ENCODE data around the gene LCAT.
A peak's percentile ranks its signal among the peaks of the same experiment; 100 is the strongest.
"Not testable (repeated sequence)": the region's sequence is repeated elsewhere in the genome, so short reads cannot be mapped to it uniquely, and the experiment has no call there.

The LCAT gene

GRCh38 chr16:67946966-67947558 is 3.1 kb upstream of the LCAT start:
- DNase-seq (ENCODE audit: low read depth in 2 of 2), result no peak

- no peak for DNase-seq (ENCODE audit: low read depth in 2 of 2)
Observed at GRCh38 chr16:67946128-67946569, 2.2 kb upstream of the LCAT start.

DNA sequence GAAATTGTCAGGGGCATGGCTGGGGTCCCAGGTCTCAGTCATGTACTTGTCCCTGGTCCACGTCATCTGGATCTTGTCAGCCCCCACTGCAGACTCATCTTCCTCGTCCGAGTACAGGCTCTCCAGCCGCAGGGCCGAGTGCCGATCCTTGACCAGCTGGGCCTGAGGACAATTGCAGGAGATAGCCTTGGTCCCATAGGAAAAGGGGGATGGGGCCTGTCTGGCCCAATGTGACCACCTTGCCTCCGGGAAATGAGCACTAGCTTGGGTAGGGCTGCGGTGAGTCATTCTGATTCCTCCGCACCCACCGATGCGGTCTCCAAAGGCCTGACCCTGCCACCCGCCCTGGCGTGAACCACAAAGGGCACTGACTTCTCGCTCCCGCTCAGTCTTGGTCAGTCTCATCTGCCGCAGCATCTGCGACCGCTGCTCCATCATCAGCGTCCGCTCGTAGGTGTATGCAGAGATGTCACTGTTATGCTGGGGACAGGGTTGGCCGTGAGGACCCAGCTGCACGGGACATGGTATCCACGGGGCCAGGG is 1.5 kb upstream of the LCAT start:
- DNase-seq (ENCODE audit: low read depth in 2 of 2), result no peak

- DNase-seq (ENCODE audit: low read depth in 2 of 2), result no peak
Observed at GRCh38 chr16:67944690-67945391, 921 bp upstream of the LCAT start.

DNA sequence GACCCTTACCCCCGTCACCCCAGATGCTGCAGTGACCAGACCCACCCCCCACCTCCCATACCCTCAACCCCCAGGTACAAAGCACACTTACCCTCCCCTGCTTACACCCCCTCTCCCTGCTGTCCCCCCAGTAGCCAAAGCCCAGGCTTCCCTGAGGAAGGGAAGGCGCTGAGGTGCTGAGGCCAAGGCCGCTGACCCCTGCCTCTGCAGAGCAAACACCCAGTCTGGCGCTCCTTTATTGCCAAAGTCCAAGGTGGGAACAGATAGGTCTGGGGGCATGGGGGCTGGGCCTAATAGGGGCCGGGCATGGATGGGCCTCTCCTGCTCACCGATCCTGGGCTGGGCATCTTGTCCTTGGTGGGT is 683 bp downstream of the LCAT start:
- DNase-seq (ENCODE audit: low read depth in 2 of 2), result no peak

GRCh38 chr16:67942510-67943255 is 1.2 kb downstream of the LCAT start:
- no peak for DNase-seq (ENCODE audit: low read depth in 2 of 2)

GRCh38 chr16:67942200-67942509 is 1.8 kb downstream of the LCAT start:
- DNase-seq (ENCODE audit: low read depth in 2 of 2), result peak in 1 of 2 donors; percentile 26

GRCh38 chr16:67941469-67942199 is 2.3 kb downstream of the LCAT start:
- no peak for DNase-seq (ENCODE audit: low read depth in 2 of 2)

DNA sequence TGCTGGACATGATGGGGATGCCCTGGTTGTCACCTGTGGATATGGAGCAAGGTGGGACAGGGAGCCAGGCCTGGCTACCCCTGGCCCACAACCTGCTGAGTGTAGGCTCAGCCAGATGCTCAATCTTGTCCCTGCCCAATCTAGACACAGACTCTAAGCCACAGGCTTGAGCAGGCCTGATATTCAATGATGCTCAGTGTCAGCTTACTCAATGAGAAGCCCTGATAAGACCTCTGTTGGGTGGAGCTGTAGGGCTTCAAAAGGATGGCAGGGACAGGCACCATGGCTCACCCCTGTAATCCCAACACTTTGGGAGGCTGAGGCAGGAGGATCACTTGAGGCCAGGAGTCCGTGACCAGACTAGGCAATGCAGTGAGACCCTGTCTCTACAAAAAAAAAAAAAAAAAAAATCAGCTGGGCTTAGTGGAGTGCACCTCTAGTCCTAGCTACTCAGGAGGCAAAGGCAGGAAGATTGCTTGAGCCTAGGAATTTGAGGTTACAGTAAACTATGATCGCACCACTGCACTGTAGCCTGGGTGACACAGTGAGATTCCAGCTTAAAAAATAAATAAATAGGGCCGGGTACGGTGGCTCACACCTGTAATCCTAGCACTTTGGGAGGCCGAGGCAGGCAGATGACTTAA is 3.4 kb downstream of the LCAT start:
- no peak for DNase-seq (ENCODE audit: low read depth in 2 of 2)

DNA sequence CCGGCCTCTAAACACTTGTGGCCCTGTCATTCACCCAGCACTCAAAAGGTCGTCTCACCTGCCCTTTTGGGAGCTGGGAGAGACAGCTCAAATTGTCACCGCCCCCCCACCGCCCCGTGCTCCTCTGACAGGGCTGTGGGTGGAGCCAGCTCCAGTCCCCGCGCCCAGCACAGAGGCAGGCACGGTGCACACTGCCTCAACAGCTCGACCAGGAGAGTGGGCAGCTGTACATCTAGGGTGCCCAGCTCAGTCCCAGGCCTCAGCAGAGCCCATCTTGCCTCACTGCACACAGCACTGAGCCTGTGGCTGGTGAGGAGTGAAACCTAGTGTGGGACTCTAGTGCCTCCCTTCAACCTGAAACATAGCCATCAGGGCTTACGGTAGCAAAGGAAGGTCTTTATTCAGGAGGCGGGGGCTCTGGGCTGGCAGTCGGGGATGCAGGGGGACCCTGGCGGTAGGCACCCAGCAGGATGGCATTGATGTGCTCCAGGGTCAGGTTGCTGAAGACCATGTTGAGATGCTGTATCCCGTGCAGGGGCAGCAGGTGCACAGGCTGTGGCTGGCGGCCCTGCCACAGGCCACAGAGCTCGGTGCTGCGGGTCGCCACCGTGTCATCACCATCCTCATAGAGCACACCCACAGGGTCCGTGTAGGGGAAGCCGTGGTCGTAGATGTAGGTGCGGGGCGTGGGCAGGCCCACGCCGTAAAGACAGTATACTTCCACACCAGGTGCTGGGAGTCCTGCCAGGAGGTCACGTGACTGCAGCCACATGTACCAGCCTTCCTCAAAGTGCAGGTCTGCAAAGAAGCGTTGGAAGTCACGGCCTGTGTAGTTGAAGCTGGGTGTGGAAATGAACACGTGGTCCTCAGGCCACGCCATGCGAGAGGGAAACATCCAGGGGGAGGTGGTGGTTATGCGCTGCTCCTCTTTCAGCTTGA is 4.1 kb downstream of the LCAT start:
- DNase-seq (ENCODE audit: low read depth in 2 of 2), result peak; percentile 41 to 48

GRCh38 chr16:67937713-67938112 is 6.2 kb downstream of the LCAT start:
- DNase-seq (ENCODE audit: low read depth in 2 of 2), result not testable (repeated sequence)

DNA sequence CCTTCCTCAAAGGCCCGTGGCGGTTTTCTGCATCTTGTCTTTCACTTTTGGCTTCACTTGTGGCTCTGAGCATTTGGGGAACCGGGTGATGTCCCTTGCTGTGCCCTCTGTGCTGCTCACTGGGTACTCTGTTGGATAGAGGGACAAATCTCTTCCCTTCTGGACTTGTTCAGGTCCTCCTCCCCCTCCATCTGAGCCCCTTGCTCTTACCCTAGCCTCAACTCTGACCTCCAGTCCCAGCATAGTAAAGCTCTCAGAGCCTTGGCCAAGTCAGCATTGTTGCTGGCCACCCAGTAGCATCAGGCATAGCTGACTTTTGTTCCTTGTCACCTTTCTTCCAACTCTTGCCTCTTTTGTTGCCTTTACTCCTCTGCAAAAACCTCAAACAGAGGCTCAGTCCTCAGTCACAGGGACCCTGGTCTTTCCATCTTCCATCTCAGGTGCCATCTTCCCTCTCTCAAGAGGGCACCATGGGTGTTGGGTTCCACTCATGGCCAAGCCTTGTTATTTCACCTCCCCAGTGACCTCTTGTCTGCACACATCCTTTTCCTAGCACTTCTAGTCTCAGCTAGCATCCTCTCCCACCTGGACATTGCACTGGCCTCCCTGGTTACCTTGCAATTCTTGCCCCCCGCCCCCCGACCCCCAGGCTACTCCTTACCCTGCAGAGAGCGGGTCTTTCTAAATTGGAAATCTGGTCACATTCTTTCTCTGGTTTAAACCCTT is 6.9 kb downstream of the LCAT start:
- DNase-seq (ENCODE audit: low read depth in 2 of 2), result peak; percentile 65 to 75

DNA sequence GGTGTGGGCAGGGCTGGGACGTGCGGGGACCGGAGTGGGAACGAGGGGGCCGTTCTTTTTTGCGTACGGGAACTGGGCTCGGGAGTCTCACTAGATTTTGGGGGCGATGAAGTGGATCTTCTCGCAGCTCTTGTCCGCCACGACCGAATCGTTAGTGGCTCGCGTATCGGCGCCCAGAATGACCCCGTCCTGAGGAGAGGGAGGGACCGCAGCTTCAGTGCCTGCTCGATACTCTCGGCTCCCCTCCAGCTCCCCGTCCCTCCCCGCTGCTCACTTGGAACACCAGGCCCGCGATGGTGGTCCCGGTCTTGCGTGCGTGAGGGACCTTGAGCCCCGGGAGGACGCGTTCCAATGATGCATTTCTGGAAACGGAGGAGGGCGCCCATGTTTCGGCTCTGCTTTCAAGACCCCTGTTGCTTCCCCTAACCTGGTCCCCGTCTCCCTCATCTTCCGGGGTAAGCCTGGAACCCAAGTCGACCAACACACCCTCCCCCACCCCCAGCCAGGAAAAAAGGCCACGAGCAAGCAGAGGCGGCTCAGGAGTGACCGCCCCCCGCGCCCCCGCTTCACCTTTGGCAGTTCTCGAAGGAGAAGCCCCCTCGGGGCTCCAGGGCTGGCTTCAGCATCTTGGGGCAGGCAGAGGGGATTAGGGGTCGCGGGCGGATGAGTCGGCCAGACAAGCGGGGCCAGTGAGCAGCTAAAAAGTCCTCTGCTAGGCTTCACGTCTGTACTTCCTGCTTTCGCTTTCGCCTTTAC is 7.6 kb downstream of the LCAT start, which contains the start of gene PSMB10:
TSS of gene PSMB10 (minus strand) at position 727 of the 756 bp plus-strand sequence. CDS start at position 626, 101 bp downstream.
- DNase-seq (ENCODE audit: low read depth in 2 of 2), result no peak

DNA sequence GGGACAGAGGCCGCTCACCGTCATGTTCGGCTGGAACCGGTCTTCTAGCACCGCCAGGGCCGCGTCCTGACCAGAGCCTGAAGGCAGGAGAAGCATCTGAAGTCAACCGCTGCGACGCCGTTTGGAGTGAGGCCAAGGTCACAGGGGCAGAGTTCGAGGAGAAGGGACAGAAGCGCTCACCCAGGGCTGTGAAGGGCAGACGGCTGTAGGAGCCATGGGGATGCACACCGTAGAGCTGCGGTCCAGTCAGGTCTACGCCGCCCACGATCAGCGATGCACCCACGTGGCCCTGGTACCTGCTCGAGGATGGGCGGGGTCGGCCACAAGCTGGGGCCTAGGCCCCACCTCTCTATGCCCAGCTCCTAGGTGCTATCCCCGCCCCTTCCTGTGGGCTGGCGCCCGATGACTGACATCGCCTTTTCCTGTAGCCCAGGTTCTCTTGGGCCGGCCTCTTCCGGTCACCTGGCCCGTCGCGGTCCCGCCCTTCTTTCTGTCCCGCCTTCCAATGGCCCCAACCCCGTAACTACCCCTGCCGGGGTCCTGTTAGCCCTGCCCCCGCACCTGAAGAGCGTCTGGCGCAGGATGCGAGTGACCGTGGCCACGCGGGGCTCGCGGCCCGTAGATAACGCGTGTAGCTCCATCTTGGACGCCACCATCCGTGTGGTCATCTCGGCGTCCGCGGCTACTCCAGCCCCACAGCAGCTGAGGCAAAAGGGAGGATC is 8.4 kb downstream of the LCAT start:
- peak; percentile 89 to 95 for DNase-seq (ENCODE audit: low read depth in 2 of 2)

GRCh38 chr16:67935101-67935401 is 8.9 kb downstream of the LCAT start:
- no peak for DNase-seq (ENCODE audit: low read depth in 2 of 2)

GRCh38 chr16:67934306-67935100 is 9.4 kb downstream of the LCAT start:
- DNase-seq (ENCODE audit: low read depth in 2 of 2), result no peak

DNA sequence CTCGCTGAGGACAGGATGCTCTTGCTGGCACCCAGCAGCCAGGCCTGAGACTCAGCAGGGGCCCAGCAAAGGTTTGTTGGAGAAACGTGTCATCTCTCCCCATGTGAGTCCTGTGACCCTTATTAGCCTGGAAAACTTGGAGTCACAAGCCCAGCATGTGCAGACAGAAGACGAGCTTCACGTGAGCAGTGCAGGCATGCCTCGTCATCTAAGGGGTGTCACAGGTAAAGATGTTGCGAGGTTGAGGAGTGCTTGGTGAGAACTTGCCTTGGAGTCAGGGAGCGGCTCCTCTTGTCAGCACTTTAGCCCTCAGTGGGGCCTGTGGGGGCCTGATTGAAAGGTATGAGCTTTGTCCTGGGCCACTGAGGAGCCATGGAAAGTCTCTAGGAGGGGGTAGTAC is 10.1 kb downstream of the LCAT start:
- DNase-seq (ENCODE audit: low read depth in 2 of 2), result no peak

- no peak for DNase-seq (ENCODE audit: low read depth in 2 of 2)
Observed at GRCh38 chr16:67932462-67932840, 11.5 kb downstream of the LCAT start.
